Measurements from ENCODE around the gene GPR146. TPM values are rescaled to one million over a fixed set of nuclear protein-coding genes. Genes with fewer than 3 reads are reported as not detected.

Gene GPR146
- total RNA-seq, 1 experiment from 2014 or later = 1.1 TPM

DNA sequence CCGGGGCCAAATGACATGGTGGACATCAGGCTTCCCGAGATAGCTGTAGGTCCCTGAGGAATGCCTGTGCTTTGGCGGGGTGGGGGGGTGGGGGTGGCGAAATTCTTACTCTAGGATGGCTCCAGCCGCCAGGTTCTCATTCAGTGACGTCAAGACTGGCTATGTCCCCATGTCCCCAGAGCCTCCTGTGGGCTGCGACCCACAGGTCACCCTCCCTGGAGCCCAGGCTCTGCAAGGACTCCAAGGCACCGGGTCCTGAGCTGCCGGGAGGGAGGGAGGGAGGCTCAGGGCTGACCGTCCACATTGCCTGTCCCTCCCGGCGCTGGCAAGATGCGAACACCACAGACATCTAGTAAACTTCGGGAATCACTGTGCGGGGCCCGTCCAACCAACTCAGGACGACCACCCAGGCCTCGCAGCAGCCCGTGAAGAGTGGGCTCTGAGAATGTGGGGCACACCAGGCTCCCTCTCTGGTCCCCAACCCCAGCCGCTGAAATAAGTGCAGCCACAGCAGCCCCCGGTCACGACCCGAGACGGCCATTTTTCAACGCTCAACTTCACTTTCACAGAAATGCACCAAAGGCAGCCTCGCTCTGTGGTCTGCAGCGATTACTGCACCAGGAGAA lies 12.6 kb downstream of the GPR146 start:
- no peak for DNase-seq (ENCODE audit: low read depth)

- DNase-seq (ENCODE audit: low read depth) = no peak
Measured at GRCh38 chr7:1057416-1058291, 13.3 kb downstream of the GPR146 start.

- no peak for DNase-seq (ENCODE audit: low read depth)
Measured at GRCh38 chr7:1058311-1058710, 14.0 kb downstream of the GPR146 start.

DNA sequence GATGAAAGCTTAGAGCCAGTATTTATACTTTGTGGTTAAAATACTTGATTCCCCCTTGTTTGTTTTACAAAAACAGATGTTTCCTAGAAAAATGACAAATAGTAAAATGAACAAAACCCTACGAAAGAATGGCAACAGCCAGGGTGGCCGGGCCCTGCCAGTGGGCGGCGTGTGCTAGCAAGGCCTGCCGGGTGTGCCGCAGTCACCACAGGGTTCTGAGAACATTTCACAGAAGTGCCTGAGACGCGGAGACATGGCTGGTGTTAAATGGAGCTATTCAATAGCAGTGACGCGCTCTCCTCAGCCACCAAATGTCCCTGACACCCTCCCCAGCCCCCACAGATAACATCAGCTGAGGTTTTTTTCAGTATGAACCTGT lies 14.5 kb downstream of the GPR146 start:
- no peak for DNase-seq (ENCODE audit: low read depth)

DNA sequence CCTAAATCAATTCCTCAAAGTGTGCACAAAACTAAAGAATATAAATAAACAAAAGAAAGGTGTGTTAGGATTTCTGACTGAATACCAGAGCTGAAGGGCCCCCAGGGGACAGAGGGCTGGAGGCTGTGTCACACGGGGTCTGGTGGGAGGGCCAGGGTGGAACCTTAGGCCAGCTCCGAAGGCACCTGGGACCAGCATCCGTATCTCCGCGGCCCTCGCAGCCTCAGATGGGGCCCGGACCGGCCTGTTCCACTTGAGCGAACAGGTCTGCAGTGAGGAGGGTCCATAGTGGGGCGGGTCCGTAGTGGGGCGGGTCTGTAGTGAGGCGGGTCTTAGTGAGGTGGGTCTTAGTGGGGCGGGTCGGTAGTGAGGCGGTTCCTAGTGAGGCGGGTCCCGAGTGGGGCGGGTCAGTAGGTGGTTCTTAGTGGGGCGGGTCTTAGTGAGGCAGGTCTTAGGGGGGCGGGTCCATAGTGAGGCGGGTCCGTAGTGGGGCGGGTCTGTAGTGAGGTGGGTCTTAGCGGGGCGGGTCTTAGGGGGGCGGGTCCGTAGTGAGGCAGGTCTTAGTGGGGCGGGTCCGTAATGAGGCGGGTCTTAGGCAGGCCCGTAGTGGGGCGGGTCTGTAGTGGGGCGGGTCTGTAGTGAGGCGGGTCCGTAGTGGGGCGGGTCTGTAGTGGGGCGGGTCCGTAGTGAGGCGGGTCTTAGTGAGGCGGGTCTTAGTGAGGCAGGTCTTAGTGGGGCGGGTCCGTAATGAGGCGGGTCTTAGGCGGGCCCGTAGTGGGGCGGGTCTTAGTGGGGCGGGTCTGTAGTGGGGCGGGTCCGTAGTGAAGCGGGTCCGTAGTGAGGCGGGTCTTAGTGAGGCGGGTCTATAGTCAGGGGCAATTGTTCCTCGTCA lies 15.1 kb downstream of the GPR146 start:
- no peak for DNase-seq (ENCODE audit: low read depth)

GRCh38 chr7:1060315-1061072 lies 16.1 kb downstream of the GPR146 start:
- no peak for DNase-seq (ENCODE audit: low read depth)

GRCh38 chr7:1061180-1061579 lies 16.8 kb downstream of the GPR146 start:
- no peak for DNase-seq (ENCODE audit: low read depth)

GRCh38 chr7:1062296-1063294 lies 18.2 kb downstream of the GPR146 start:
- no peak for DNase-seq (ENCODE audit: low read depth)

GRCh38 chr7:1063361-1063760 lies 19.0 kb downstream of the GPR146 start:
- DNase-seq (ENCODE audit: low read depth) = no peak

DNA sequence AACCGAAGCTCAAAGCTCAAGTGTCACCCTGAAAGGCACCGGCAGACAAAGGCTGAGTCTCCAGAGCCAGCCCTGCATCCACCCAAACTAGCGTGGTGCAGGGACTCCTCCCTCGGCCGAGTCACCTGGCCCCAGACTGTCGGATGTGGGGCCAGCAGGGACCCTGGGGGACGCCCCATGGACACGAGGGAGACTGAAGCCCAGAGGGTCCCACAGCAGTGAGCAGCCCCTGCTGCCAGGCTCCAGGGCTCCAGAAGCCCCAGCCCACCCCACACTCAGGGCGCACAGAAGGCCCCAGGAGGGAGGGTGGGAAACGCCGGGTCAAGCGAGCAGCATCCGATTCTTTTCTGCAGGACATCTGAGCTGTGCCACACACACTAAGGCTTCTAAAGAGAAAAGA lies 20.2 kb downstream of the GPR146 start:
- no peak for DNase-seq (ENCODE audit: low read depth)

- DNase-seq (ENCODE audit: low read depth) = no peak
Measured at GRCh38 chr7:1065263-1065584, 20.9 kb downstream of the GPR146 start.

DNA sequence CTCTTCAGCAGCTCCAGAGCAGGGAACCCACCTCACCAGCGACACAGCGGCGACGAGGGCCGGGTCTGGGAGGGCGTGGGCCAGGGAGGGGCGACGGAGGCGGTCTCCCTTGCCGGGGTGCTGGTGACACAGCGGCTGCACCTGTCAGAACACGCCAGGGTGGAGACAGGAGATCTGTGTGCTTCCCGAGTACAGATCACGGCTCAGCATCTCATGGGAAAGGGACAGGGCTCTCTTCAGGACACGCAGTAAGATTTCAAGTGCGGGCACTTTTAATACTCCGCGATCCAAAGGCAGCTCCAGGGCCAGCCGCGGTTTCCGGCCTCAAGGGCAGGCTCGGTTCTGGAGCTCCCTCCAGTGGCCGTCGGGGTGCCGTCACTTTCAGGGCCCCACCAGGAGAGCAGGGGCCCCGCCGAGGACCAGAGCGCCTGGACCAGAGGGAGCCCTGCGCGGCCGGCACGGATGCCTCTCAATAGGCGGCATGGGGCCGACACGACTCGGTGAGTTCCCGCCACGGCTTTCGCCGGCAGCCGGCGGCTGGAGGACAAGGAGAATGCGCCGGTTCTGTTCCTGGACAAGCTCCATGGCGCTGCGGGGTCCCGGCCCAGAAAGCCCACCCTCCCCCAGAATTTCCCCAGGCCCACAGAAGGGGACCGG lies 21.4 kb downstream of the GPR146 start:
- DNase-seq (ENCODE audit: low read depth) = peak; percentile 63

DNA sequence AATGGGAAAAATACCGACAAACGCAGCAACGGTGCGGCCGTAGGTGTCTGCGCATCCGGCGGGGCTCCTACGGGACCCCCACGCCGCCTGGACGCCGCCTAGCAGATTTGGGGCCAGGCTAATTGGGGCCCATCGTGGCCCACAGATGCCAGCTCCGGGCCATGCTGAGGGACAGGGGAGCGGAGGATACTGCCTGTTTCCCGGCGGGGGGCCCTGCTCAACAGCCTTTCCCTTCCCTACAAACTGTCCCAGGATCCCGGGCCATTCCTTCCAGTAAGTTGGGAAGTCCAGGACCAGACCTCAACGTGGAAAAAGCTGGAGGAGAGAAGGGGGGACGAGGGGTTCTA lies 21.9 kb downstream of the GPR146 start:
- DNase-seq (ENCODE audit: low read depth) = no peak

DNA sequence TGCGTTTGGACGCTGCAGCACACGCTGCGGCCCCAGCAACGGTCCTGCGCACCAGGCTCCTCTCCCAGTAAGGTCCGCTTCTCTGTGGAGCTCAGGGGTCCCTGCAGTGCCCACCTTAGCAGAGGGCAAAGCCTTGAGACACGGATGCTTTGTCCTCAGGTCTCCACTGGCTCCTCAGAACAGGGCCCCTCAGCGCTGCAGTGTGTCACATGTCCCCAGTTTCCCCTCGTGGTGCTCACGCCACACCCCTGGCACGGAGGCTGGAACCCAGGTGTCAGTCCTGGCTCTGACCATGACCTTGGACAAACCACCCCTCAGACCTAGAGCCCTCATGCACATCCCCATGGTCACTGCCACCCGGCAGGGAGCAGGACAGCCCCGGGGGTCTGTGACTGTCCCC lies 23.7 kb downstream of the GPR146 start:
- DNase-seq (ENCODE audit: low read depth) = no peak

DNA sequence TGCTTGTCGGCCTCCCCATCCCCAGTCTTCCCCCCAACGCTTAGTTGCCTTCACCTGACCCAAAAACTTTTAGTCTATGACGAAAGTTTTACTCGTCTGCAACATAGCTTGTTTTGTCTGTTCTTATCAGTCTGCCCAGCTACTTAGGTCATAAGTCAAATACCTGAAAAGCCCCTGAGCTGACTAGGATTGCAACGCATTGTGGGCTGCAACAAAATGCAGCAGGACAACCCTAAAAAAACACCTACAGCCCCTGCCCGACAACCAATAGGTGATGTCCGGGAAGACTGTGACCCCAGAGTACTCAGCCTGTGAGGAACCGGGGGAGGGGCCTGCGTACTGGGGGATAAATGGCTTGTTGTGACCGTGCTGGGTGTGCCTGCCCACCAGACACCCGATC lies 24.3 kb downstream of the GPR146 start:
- DNase-seq (ENCODE audit: low read depth) = no peak

DNA sequence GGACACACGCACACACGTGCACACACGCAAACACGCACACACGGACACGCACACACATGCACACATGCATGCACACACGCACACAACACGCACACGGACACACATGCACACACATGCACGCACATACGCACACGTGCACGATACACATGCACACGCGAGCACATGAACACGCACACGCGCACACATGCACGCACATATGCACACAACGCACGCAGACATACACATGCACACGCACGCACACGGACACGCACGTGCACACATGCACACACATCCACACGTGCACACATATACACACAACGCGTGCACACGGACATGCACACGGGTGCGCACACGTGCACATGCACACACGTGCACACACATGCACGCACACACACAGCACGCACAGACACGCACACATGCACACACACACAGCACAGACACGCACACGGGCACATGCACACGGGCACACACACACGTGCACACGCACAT lies 26.2 kb downstream of the GPR146 start:
- DNase-seq (ENCODE audit: low read depth) = no peak

DNA sequence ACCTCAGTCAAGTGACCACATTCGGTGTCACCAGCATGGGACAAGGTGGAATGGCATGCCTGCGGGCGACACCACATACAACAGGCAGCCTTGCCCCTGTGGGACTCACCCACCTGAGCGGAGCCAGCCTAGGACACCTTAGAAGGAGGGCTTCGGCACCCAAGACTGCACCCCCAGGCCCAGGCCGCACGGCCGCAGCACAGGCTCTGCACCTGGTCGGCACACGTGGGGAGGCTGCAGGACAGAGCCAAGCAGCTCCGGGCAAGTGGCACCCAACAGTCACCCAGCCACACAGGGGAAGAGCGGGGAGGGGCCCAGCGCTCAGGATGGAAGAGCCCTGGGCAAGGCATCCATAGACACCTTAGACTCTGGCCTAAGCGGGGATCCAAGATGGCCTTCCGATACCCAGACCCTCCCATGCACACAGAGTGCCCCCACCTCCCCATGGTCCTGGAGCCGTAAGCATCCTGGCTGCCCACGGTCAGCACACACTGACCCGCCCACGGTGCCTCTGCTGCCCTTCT lies 27.4 kb downstream of the GPR146 start:
- DNase-seq (ENCODE audit: low read depth) = no peak

- DNase-seq (ENCODE audit: low read depth) = no peak
Measured at GRCh38 chr7:1073142-1073977, 29.0 kb downstream of the GPR146 start.
